ENCODE measurements around the gene OR10H1.

The OR10H1 gene

GRCh38 chr19:15759962-15760565, 55.4 kb downstream of the OR10H1 start:
- no peak for DNase-seq

GRCh38 chr19:15758379-15758778, 57.1 kb downstream of the OR10H1 start:
- DNase-seq, result no peak
